Activated CD4-positive, alpha-beta T cell treated with anti-CD3 and anti-CD28 coated beads, Interleukin-2, amount 10 ng/mL, durations not matched to agents 7 days and 5 days (primary cell): Measurements from ENCODE around the gene AKR7A2. TPM values are rescaled to one million over a fixed set of nuclear protein-coding genes. Genes with fewer than 3 reads are reported as not detected.
"Not testable (repeated sequence)": the region's sequence is repeated elsewhere in the genome, so short reads cannot be mapped to it uniquely, and the experiment has no call there.

ENCODE experiments used
- CTCF ChIA-PET: fragments of 350-600 bp; sonication (Branson Sonifier 250); formaldehyde crosslinking; loops from one replicate; lab custom pipeline; 2021; ENCODE audit warnings: antibody characterized with exemption; lab: Charles Lee
- POLR2A ChIA-PET: fragments of 350-600 bp; sonication (Branson Sonifier 250); formaldehyde crosslinking; loops from one replicate; lab custom pipeline; 2021; ENCODE audit warnings: antibody characterized with exemption; lab: Charles Lee
- DNase-seq: peaks from one replicate; pipeline ENCODE4 v3.0.0-alpha.2; 2020
- H3K27ac Mint-ChIP-seq: one replicate; pipeline ENCODE4 v1.8.0; 2021; ENCODE audit warnings: mild to moderate bottlenecking, moderate library complexity, mixed read lengths
- H3K27me3 Mint-ChIP-seq: one replicate; pipeline ENCODE4 v1.8.0; 2021; ENCODE audit warnings: mixed read lengths
- H3K36me3 Mint-ChIP-seq: one replicate; pipeline ENCODE4 v1.8.0; 2021; ENCODE audit warnings: low read depth, mixed read lengths
- H3K4me1 Mint-ChIP-seq: one replicate; pipeline ENCODE4 v1.8.0; 2021; ENCODE audit warnings: mixed read lengths
- H3K4me3 Mint-ChIP-seq: one replicate; pipeline ENCODE4 v1.8.0; 2021; ENCODE audit warnings: mild to moderate bottlenecking, moderate library complexity, mixed read lengths
- H3K9me3 Mint-ChIP-seq: one replicate; pipeline ENCODE4 v1.8.0; 2021; ENCODE audit warnings: mixed read lengths
- total RNA-seq, 2 experiments: library from RNA; stranded (reverse); gene quantifications; one replicate each; pipeline ENCODE4 v1.2.3, GENCODE V29; 2021

The AKR7A2 gene
- total RNA-seq, 2 experiments from 2014 or later, result 45.4 to 45.8 TPM

DNA sequence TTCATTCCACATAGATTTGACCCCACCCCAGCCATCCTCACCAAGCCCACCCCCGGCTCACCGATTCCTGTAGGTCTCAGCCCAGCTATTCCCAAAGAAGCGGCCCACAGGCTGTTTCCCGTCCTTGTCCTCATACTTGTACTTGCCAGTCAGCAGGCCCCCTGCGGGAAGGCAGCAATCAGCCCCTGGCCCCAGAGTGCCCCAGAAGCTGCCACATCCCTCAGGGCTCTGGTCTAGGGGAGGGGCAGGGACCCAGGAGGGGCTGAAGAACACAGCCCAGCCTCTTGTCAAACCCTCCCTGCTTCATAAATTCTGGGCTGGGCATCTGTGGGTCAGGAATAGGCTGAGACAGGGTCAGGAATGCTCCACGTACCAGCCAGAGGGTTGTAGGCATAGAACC is 5.0 kb downstream of the AKR7A2 start:
- ChIA-PET POLR2A (no interaction called here), CTCF (no interaction called here)
- Mint-ChIP-seq H3K4me1 (peaks cover 14% of the 10 kb centered on the region), H3K9me3 (no peaks in the 10 kb centered on the region), H3K27me3 (no peaks in the 10 kb centered on the region), H3K27ac (no peak overlapping the region), H3K4me3 (no peak overlapping the region), H3K36me3 (peaks cover 22% of the 10 kb centered on the region)
- no peak for DNase-seq

DNA sequence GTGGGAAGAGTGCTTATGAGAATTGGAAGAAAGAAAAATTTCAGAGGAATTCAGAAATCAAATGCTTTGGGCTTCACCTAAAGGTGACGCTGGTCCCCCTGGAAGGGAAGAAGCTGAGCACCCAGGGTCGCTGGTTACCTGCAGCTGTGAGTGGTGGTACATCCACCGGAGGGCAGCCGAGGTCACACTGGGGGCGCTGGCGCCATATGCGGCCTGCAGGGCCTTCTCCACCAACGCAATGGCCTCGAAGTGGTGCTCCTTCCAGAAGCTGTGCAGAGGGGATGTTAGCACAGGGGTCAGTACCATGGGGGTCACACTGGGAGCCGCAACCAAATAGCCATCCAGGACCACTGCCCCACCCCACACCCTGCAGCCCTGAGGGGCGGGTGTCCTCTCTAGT is 6.1 kb downstream of the AKR7A2 start:
- Mint-ChIP-seq H3K9me3 (no peaks in the 10 kb centered on the region), H3K27ac (no peak overlapping the region), H3K27me3 (no peaks in the 10 kb centered on the region), H3K4me1 (peaks cover 9% of the 10 kb centered on the region), H3K4me3 (no peak overlapping the region), H3K36me3 (peaks cover 20% of the 10 kb centered on the region)
- ChIA-PET POLR2A (no interaction called here), CTCF (no interaction called here)
- DNase-seq, result no peak

DNA sequence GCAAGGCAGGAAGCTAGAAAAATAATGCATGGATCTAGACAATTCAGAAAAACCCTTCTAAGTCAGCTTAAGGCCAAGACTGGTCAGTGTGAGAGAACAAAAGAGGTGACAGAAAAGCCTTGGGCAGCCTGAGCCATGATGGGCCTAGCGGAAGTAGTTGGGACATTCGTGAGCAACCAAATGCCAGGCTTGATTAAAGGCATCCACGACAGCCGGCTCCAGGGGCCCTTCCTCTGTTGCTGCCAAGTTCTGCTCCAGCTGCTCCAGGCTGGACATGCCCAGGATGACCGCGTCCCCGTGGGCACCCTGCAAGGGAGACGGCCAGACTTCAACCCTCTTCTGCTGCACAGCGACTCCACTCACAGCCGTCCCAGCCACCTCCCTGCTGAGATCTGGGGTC is 7.9 kb downstream of the AKR7A2 start:
- H3K27ac Mint-ChIP-seq, result not testable (repeated sequence)
- CTCF ChIA-PET, result interaction anchor here (0.6 to 0.7 kb wide), 2 partner anchors 15 to 286 kb away, joined by 3 to 4 read pairs; no protein-coding TSS in a partner anchor

DNA sequence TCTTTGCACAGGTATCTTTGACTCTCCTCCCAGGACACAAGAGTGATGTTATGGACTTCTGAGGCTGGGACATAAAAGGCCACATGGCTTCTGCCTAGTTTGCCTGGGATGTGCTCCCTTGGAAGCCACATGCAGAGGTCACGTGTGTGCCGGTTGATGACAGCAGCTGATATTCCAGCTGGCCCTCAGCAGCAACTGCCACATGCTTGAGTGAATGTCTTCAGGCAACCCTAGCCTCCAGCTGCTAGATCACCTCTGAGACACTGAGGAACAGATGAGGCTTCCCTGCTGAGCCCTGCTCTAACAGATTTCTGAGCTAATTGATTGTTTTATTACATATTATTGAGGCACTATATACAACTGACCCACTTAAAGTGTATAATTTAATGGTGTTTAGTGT is 11.7 kb downstream of the AKR7A2 start:
- peaks cover 17% of the 10 kb centered on the region for H3K36me3 Mint-ChIP-seq
- no peak overlapping the region for H3K4me3 Mint-ChIP-seq
- no peak for DNase-seq
- ChIA-PET POLR2A (no interaction called here), CTCF (no interaction called here)
- no peaks in the 10 kb centered on the region for H3K4me1 Mint-ChIP-seq
- H3K27ac Mint-ChIP-seq, result no peak overlapping the region
- H3K9me3 Mint-ChIP-seq, result peaks cover 13% of the 10 kb centered on the region
- no peaks in the 10 kb centered on the region for H3K27me3 Mint-ChIP-seq

More for the DNA sequence above, 7.9 kb downstream of the AKR7A2 start:
- DNase-seq, H3K9me3 Mint-ChIP-seq, H3K4me3 Mint-ChIP-seq, H3K27me3 Mint-ChIP-seq, H3K4me1 Mint-ChIP-seq: not testable (repeated sequence)
- POLR2A ChIA-PET, result interaction anchor here (0.6 kb wide), 1 partner anchor 13 kb away, joined by 4 read pairs; no protein-coding TSS in a partner anchor
- peaks cover 20% of the 10 kb centered on the region for H3K36me3 Mint-ChIP-seq

GRCh38 chr1:19294638-19295037 is 17.3 kb downstream of the AKR7A2 start:
- ChIA-PET CTCF (interaction anchor here (1.3 kb wide), 1 partner anchor 69 kb away, joined by 3 read pairs; no protein-coding TSS in a partner anchor), POLR2A (no interaction called here)
- H3K4me1 Mint-ChIP-seq, result no peaks in the 10 kb centered on the region
- no peak overlapping the region for H3K27ac Mint-ChIP-seq
- H3K36me3 Mint-ChIP-seq, result peaks cover 14% of the 10 kb centered on the region
- DNase-seq, result no peak
- H3K27me3 Mint-ChIP-seq, result peaks cover 3% of the 10 kb centered on the region
- H3K4me3 Mint-ChIP-seq, result no peak overlapping the region
- peaks cover 31% of the 10 kb centered on the region for H3K9me3 Mint-ChIP-seq

DNA sequence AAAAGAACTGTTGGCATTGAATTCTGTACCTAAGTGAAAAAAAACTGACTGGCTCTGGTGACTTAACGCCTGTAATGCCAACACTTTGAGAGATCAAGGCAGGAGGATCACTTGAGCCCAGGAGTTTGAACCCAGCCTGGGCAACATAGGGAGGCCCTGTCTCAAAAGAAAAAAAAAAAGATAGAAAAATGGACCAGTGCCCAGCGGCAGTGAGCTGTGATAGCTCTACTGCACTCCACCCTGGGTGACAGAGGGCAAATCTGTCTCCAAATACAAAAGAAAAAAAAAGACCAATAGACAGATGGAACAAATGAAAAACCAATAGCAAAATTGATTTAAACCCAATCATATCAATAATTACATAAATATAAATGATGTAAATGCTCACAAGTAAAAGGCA is 22.7 kb downstream of the AKR7A2 start:
- Mint-ChIP-seq H3K4me3 (peak overlapping the region; percentile 47), H3K27ac (no peak overlapping the region), H3K36me3 (peaks cover 1% of the 10 kb centered on the region), H3K27me3 (peaks cover 16% of the 10 kb centered on the region), H3K4me1 (peaks cover 8% of the 10 kb centered on the region), H3K9me3 (peaks cover 9% of the 10 kb centered on the region)
- POLR2A ChIA-PET, result no interaction called here
- CTCF ChIA-PET, result interaction anchor here (0.5 kb wide), 1 partner anchor 15 kb away, joined by 3 read pairs; no protein-coding TSS in a partner anchor
- no peak for DNase-seq

- H3K36me3 Mint-ChIP-seq, CTCF ChIA-PET: not testable (repeated sequence)
Measured at GRCh38 chr1:19288324-19289241, 23.4 kb downstream of the AKR7A2 start, which contains the start of gene AKR7A3. AKR7A3 (minus strand) TSS chr1:19288770; CDS start chr1:19288709, 61 bp downstream.

DNA sequence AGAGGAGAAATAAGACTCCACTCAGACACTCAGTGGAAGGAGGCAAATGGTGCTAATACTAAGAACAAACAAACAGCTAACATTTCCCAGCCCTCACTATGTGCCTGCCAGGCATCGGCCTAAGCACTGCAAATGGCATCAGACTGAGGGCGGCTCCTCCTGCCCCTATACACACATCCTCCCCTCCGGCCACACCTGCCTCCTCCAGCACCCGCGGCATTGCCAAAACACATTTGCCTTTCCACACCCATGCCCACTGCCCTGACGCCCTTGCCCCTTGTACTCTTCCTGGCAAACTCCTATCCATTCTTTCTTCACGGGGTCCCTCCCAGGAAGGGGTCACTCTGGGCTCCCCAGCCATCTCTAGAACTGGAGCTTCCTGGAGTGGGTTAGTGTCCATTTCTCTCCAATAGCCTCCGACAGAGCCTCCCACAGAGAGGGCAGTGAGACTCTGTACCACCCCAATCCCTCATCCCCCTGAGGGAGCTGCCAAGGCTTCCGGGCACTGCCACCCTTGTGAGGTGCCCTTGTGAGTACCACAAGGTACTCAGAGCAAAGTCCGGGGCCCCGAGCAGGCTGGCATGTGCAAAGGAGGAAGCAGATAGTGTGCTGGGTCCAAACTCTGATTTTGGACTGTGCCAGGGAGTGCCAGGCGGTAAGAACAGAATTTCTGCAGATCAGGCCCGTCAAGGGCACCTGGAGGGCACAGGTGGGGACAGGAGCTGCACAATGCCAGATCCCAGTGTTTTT is 24.3 kb downstream of the AKR7A2 start:
- Mint-ChIP-seq H3K27ac (no peak overlapping the region), H3K9me3 (peaks cover 4% of the 10 kb centered on the region), H3K36me3 (no peaks in the 10 kb centered on the region), H3K4me1 (peaks cover 8% of the 10 kb centered on the region), H3K27me3 (peaks cover 16% of the 10 kb centered on the region), H3K4me3 (peak overlapping the region; percentile 54)
- ChIA-PET CTCF (interaction anchor here (1.0 kb wide), 1 partner anchor 26 kb away, joined by 3 read pairs; no protein-coding TSS in a partner anchor), POLR2A (no interaction called here)
- no peak for DNase-seq

More at GRCh38 chr1:19288324-19289241, 23.4 kb downstream of the AKR7A2 start, which contains the start of gene AKR7A3:
- DNase-seq, result peak; percentile 70
- H3K27me3 Mint-ChIP-seq, result peaks cover 16% of the 10 kb centered on the region
- H3K27ac Mint-ChIP-seq, POLR2A ChIA-PET, H3K4me1 Mint-ChIP-seq, H3K9me3 Mint-ChIP-seq: not testable (repeated sequence)
- peak within 1 kb of the TSS; percentile 54 for H3K4me3 Mint-ChIP-seq

- CTCF ChIA-PET, H3K36me3 Mint-ChIP-seq, H3K4me3 Mint-ChIP-seq, H3K9me3 Mint-ChIP-seq, H3K27ac Mint-ChIP-seq, H3K4me1 Mint-ChIP-seq, POLR2A ChIA-PET, DNase-seq: not testable (repeated sequence)
- peaks cover 16% of the 10 kb centered on the region for H3K27me3 Mint-ChIP-seq
Measured at GRCh38 chr1:19285807-19286206, 26.1 kb downstream of the AKR7A2 start.

GRCh38 chr1:19285366-19285765 is 26.6 kb downstream of the AKR7A2 start:
- H3K9me3 Mint-ChIP-seq, POLR2A ChIA-PET, DNase-seq, H3K4me3 Mint-ChIP-seq, H3K36me3 Mint-ChIP-seq, CTCF ChIA-PET, H3K4me1 Mint-ChIP-seq, H3K27ac Mint-ChIP-seq: not testable (repeated sequence)
- peaks cover 16% of the 10 kb centered on the region for H3K27me3 Mint-ChIP-seq

GRCh38 chr1:19284881-19285280 is 27.1 kb downstream of the AKR7A2 start:
- peaks cover 15% of the 10 kb centered on the region for H3K27me3 Mint-ChIP-seq
- POLR2A ChIA-PET, result no interaction called here
- H3K9me3 Mint-ChIP-seq, result no peaks in the 10 kb centered on the region
- DNase-seq, result no peak
- peaks cover 8% of the 10 kb centered on the region for H3K4me1 Mint-ChIP-seq
- H3K27ac Mint-ChIP-seq, result no peak overlapping the region
- no peak overlapping the region for H3K4me3 Mint-ChIP-seq
- CTCF ChIA-PET, result interaction anchor here (0.6 kb wide), 1 partner anchor 211 kb away, joined by 3 read pairs; no protein-coding TSS in a partner anchor
- no peaks in the 10 kb centered on the region for H3K36me3 Mint-ChIP-seq

GRCh38 chr1:19283891-19284290 is 28.1 kb downstream of the AKR7A2 start:
- H3K27ac Mint-ChIP-seq, result no peak overlapping the region
- no peak overlapping the region for H3K4me3 Mint-ChIP-seq
- ChIA-PET CTCF (interaction anchor here (0.7 to 1.0 kb wide), 3 partner anchors 9 to 1688 kb away, joined by 3 to 4 read pairs (median 3); no protein-coding TSS in a partner anchor), POLR2A (no interaction called here)
- no peaks in the 10 kb centered on the region for H3K9me3 Mint-ChIP-seq
- DNase-seq, result no peak
- no peaks in the 10 kb centered on the region for H3K36me3 Mint-ChIP-seq
- peaks cover 7% of the 10 kb centered on the region for H3K27me3 Mint-ChIP-seq
- H3K4me1 Mint-ChIP-seq, result peaks cover 4% of the 10 kb centered on the region
